ENCODE data around the gene GPC1. TPM values are rescaled to one million over a fixed set of nuclear protein-coding genes. Genes with fewer than 3 reads are reported as not detected.

Gene GPC1
- total RNA-seq, 6 experiments from 2014 or later = 20.7 to 44.5 (median 27.8) TPM

- Histone ChIP-seq H3K27ac (no peak overlapping the region), H3K4me1 (peaks cover 0 to 4% (median 0%) of the 10 kb centered on the region in 4 donors), H3K9me3 (no peaks in the 10 kb centered on the region), H3K4me3 (no peak overlapping the region), H3K27me3 (no peaks in the 10 kb centered on the region), H3K36me3 (no peaks in the 10 kb centered on the region)
- no peak for TF ChIP-seq CTCF (IDR thresholded peaks at IDR 0.05)
- no peak for TF ChIP-seq POLR2A (IDR thresholded peaks at IDR 0.05)
- intact Hi-C loops (cut with DNase I) = no loop called here
- peak in 1 of 3 donors; percentile 48 for DNase-seq
- ATAC-seq = no peak
- WGBS (ENCODE audit: insufficient coverage, low coverage, low lambda C conversion rate, missing lambda C conversion rate) = 60% methylated on average over 1 of the region's 13 CpGs
Measured at GRCh38 chr2:240451108-240451611, 15.7 kb downstream of the GPC1 start.

GRCh38 chr2:240451791-240452461 is 16.5 kb downstream of the GPC1 start:
- TF ChIP-seq CTCF (IDR thresholded peaks at IDR 0.05) (no peak), POLR2A (IDR thresholded peaks at IDR 0.05) (no peak)
- ATAC-seq (no peak), DNase-seq (peak in 1 of 3 donors; percentile 52)
- Histone ChIP-seq H3K9me3 (no peaks in the 10 kb centered on the region), H3K4me1 (peaks cover 0 to 4% (median 0%) of the 10 kb centered on the region in 4 donors), H3K27me3 (no peaks in the 10 kb centered on the region), H3K36me3 (no peaks in the 10 kb centered on the region), H3K27ac (no peak overlapping the region), H3K4me3 (peak overlapping the region; percentile 16 to 51 (median 35))
- 83% methylated on average over 2 of the region's 20 CpGs for WGBS (ENCODE audit: insufficient coverage, low coverage, low lambda C conversion rate, missing lambda C conversion rate)
- intact Hi-C loops (cut with DNase I) = no loop called here

GRCh38 chr2:240452462-240453256 is 17.2 kb downstream of the GPC1 start:
- peak; percentile 72 to 82 (median 77) for DNase-seq
- Histone ChIP-seq H3K4me3 (peak overlapping the region; percentile 40 to 51 (median 42)), H3K27ac (no peak overlapping the region), H3K36me3 (no peaks in the 10 kb centered on the region), H3K9me3 (no peaks in the 10 kb centered on the region), H3K27me3 (no peaks in the 10 kb centered on the region), H3K4me1 (peaks cover 0 to 4% (median 0%) of the 10 kb centered on the region in 4 donors)
- peak; percentile 84 to 88 (median 87) for ATAC-seq
- 1% methylated on average over 21 of the region's 103 CpGs for whole genome bisulfite sequencing (ENCODE audit: insufficient coverage, low coverage, low lambda C conversion rate, missing lambda C conversion rate)
- TF ChIP-seq CTCF (IDR thresholded peaks at IDR 0.05) = no peak
- intact Hi-C loops (cut with DNase I) = no loop called here

- DNase-seq (peak in 1 of 3 donors; percentile 37), ATAC-seq (no peak)
- WGBS (ENCODE audit: insufficient coverage, low coverage, low lambda C conversion rate, missing lambda C conversion rate) = 3% methylated on average over 13 of the region's 81 CpGs
- Histone ChIP-seq H3K9me3 (no peaks in the 10 kb centered on the region), H3K36me3 (no peaks in the 10 kb centered on the region), H3K4me3 (no peak overlapping the region), H3K4me1 (peaks cover 0 to 4% (median 0%) of the 10 kb centered on the region in 4 donors), H3K27me3 (no peaks in the 10 kb centered on the region), H3K27ac (no peak overlapping the region)
- intact Hi-C loops (cut with DNase I) = no loop called here
- TF ChIP-seq POLR2A (IDR thresholded peaks at IDR 0.05) = no peak
Measured at GRCh38 chr2:240453461-240454105, 18.1 kb downstream of the GPC1 start.

Data from right lobe of liver (tissue), 6 donors.